Liver (tissue), 9 donors: ENCODE results near the gene ISCA2. TPM values are rescaled to one million over a fixed set of nuclear protein-coding genes. Genes with fewer than 3 reads are reported as not detected.

Experiments
- DNase-seq: peaks from one replicate; pipeline ENCODE4 v3.0.0-alpha.2; 2017; ENCODE audit warnings: low spot score
- H3K27ac ChIP-seq, 2 donors: one replicate each; pipeline ENCODE4 v1.7.0; 2013; ENCODE audit warnings: inconsistent platforms in 2 of 2, low read length in 2 of 2, control low read depth in 1 of 2, low read depth in 1 of 2, mild to moderate bottlenecking in 1 of 2
- H3K27me3 ChIP-seq, 4 donors: one replicate each; pipeline versions ENCODE4 v1.6.1 to v1.7.0; 2013; ENCODE audit warnings: low read length in 3 of 4, inconsistent platforms in 1 of 4, mild to moderate bottlenecking in 1 of 4, moderate library complexity in 1 of 4; ENCODE audit not compliant: control insufficient read depth in 4 of 4, insufficient read depth in 4 of 4
- H3K36me3 ChIP-seq, 4 donors: one replicate each; pipeline versions ENCODE4 v1.6.1 to v1.7.0; 2013; ENCODE audit warnings: low read length in 3 of 4, mild to moderate bottlenecking in 3 of 4, low read depth in 1 of 4, moderate library complexity in 1 of 4; ENCODE audit not compliant: control insufficient read depth in 4 of 4, insufficient read depth in 3 of 4
- H3K4me1 ChIP-seq, 4 donors: one replicate each; pipeline versions ENCODE4 v1.6.1 to v1.7.0; 2013; ENCODE audit warnings: low read length in 3 of 4, mild to moderate bottlenecking in 3 of 4, moderate library complexity in 1 of 4; ENCODE audit not compliant: control insufficient read depth in 4 of 4, insufficient read depth in 4 of 4
- H3K4me3 ChIP-seq, 3 donors: one replicate each; pipeline versions ENCODE4 v1.6.1 to v1.7.0; 2013; ENCODE audit warnings: low read length in 3 of 3, control low read depth in 1 of 3, low read depth in 1 of 3, mild to moderate bottlenecking in 1 of 3
- H3K9ac ChIP-seq, 2 donors: one replicate each; pipeline ENCODE4 v1.7.0; 2013; ENCODE audit warnings: low read length in 2 of 2, mild to moderate bottlenecking in 2 of 2, moderate library complexity in 2 of 2, control low read depth in 1 of 2, low read depth in 1 of 2
- H3K9me3 ChIP-seq, 4 donors: one replicate each; pipeline versions ENCODE4 v1.6.1 to v1.7.0; 2013; ENCODE audit warnings: low read length in 3 of 4; ENCODE audit not compliant: control insufficient read depth in 4 of 4
- EGR1 ChIP-seq, 2 donors: IDR thresholded peaks; 2 replicates each; pipeline ENCODE4 v1.6.1; 2016 to 2018; ENCODE audit warnings: antibody characterized with exemption in 2 of 2, low read depth in 2 of 2
- FOXA1 ChIP-seq: IDR thresholded peaks from 2 replicates; pipeline ENCODE4 v1.6.1; 2016; ENCODE audit warnings: antibody characterized with exemption
- FOXA2 ChIP-seq: IDR thresholded peaks from 2 replicates; pipeline ENCODE4 v1.6.1; 2016; ENCODE audit warnings: antibody characterized with exemption
- GABPA ChIP-seq, 2 donors: IDR thresholded peaks in 1 of 2; conservative IDR thresholded peaks in 1 of 2; 2 replicates each; pipeline ENCODE4 v1.6.1; 2016; ENCODE audit warnings: antibody characterized with exemption in 2 of 2, mild to moderate bottlenecking in 1 of 2, moderate library complexity in 1 of 2
- HNF4A ChIP-seq, 2 donors: conservative IDR thresholded peaks; 2 replicates each; pipeline ENCODE4 v1.6.1; 2016; ENCODE audit warnings: antibody characterized with exemption in 2 of 2, mild to moderate bottlenecking in 2 of 2
- HNF4G ChIP-seq: IDR thresholded peaks from 2 replicates; pipeline ENCODE4 v1.6.1; 2016; ENCODE audit warnings: antibody characterized with exemption
- JUND ChIP-seq, 2 donors: IDR thresholded peaks; 2 replicates each; pipeline ENCODE4 v1.6.1; 2016; ENCODE audit warnings: antibody characterized with exemption in 2 of 2
- NR2F2 ChIP-seq: IDR thresholded peaks from 2 replicates; pipeline ENCODE4 v1.6.1; 2016; ENCODE audit warnings: antibody characterized with exemption
- RAD21 ChIP-seq, 2 donors: IDR thresholded peaks; 2 replicates each; pipeline ENCODE4 v1.6.1; 2016; ENCODE audit warnings: antibody characterized with exemption in 2 of 2, mild to moderate bottlenecking in 2 of 2
- RXRA ChIP-seq, 2 donors: IDR thresholded peaks; 2 replicates each; pipeline ENCODE4 v1.6.1; 2017 to 2018; ENCODE audit warnings: antibody characterized with exemption in 2 of 2, mild to moderate bottlenecking in 1 of 2
- SP1 ChIP-seq: IDR thresholded peaks from 2 replicates; pipeline ENCODE4 v1.6.1; 2018; ENCODE audit warnings: antibody characterized with exemption, mild to moderate bottlenecking
- TAF1 ChIP-seq: conservative IDR thresholded peaks from 2 replicates; pipeline ENCODE4 v1.6.1; 2016; ENCODE audit warnings: antibody characterized with exemption, mild to moderate bottlenecking
- YY1 ChIP-seq: IDR thresholded peaks from 2 replicates; pipeline ENCODE4 v1.6.1; 2016; ENCODE audit warnings: antibody characterized with exemption, mild to moderate bottlenecking
- WGBS: extraction: QIAGEN DNeasy Blood & Tissue Kit; methylation state at CpG from one replicate; pipeline ENCODE4 v1.1.7; 2013; 5-methylcytosine and 5-hydroxymethylcytosine counted together
- polyA plus RNA-seq, 2 donors: library from polyadenylated mRNA; stranded (reverse) in 1 of 2; unstranded in 1 of 2; fragments of 200-250 nt in 1 of 2; fragments of >200 nt in 1 of 2; fragmentation: Nextera tagmentation in 1 of 2; extraction: Ambion mirVana in 1 of 2; gene quantifications; one replicate each; pipeline versions ENCODE4 v1.2.1 to v1.2.3, GENCODE V29; 2013 to 2015
- total RNA-seq, 2 donors: library from RNA; depleted of rRNA; stranded (reverse); fragments of >200 nt; gene quantifications; one replicate each; pipeline ENCODE4 v1.2.3, GENCODE V29; 2014
- TF ChIP-seq, protein P1 (sequence below): IDR thresholded peaks from 2 replicates; pipeline ENCODE4 v1.6.1; 2016; ENCODE audit warnings: antibody characterized with exemption, mild to moderate bottlenecking
- TF ChIP-seq, protein P2 (sequence below): IDR thresholded peaks from 2 replicates; pipeline ENCODE4 v1.6.1; 2016; ENCODE audit warnings: antibody characterized with exemption
- TF ChIP-seq, protein P3 (sequence below): IDR thresholded peaks from 2 replicates; pipeline ENCODE4 v1.6.1; 2016; ENCODE audit warnings: antibody characterized with exemption
- TF ChIP-seq, protein P4 (sequence below): IDR thresholded peaks from 2 replicates; pipeline ENCODE4 v1.6.1; 2016; ENCODE audit warnings: antibody characterized with exemption
- TF ChIP-seq, protein P5 (sequence below): fragments of 150-350 bp; IDR thresholded peaks from 2 replicates; pipeline ENCODE4 v1.5.1; 2017; ENCODE audit warnings: improper control_type of control experiment, low read depth, low read length; ENCODE audit not compliant: missing input control
- donor health status: healthy.
- donor health status: healthy.
- donor health status: healthy.
- donor health status: healthy.
- donor health status: healthy.

Gene ISCA2
- total and polyA plus RNA-seq, 4 donors: 7.1 to 35.3 (median 15.8) TPM

DNA sequence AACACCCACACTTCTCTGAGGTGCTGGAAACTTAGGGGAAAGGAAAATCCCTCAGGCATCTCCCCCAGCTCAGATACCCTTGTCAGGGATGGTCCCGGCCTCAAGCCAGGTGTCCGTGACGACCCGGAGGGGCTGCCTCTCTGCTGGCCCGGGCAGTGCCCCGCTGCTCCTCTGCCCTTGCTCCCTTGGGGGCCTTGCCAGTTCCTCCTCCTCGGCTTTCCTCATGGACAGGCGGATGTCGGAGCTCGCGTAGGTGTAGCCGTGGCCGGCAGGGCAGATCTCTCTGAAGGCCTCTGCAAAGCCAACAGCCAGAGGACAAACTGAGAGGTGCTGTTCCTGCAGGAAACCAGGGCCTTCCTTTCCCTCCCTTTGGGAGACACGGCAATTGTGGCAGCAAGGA, 34.8 kb downstream of the ISCA2 start:
- TF ChIP-seq RXRA (IDR thresholded peaks at IDR 0.05) (no peak), YY1 (no peak), EGR1 (IDR thresholded peaks at IDR 0.05; ENCODE audit: low read depth in 2 of 2) (no peak), SP1 (no peak), RAD21 (IDR thresholded peaks at IDR 0.05) (no peak), FOXA2 (no peak), FOXA1 (no peak), NR2F2 (no peak), HNF4G (no peak), HNF4A (conservative IDR thresholded peaks at IDR 0.05) (no peak), JUND (IDR thresholded peaks at IDR 0.05) (no peak), GABPA (IDR thresholded peaks at IDR 0.05 in 1 of 2, conservative IDR thresholded peaks at IDR 0.05 in 1 of 2) (no peak), TAF1 (no peak)
- TF ChIP-seq, protein P1, sequence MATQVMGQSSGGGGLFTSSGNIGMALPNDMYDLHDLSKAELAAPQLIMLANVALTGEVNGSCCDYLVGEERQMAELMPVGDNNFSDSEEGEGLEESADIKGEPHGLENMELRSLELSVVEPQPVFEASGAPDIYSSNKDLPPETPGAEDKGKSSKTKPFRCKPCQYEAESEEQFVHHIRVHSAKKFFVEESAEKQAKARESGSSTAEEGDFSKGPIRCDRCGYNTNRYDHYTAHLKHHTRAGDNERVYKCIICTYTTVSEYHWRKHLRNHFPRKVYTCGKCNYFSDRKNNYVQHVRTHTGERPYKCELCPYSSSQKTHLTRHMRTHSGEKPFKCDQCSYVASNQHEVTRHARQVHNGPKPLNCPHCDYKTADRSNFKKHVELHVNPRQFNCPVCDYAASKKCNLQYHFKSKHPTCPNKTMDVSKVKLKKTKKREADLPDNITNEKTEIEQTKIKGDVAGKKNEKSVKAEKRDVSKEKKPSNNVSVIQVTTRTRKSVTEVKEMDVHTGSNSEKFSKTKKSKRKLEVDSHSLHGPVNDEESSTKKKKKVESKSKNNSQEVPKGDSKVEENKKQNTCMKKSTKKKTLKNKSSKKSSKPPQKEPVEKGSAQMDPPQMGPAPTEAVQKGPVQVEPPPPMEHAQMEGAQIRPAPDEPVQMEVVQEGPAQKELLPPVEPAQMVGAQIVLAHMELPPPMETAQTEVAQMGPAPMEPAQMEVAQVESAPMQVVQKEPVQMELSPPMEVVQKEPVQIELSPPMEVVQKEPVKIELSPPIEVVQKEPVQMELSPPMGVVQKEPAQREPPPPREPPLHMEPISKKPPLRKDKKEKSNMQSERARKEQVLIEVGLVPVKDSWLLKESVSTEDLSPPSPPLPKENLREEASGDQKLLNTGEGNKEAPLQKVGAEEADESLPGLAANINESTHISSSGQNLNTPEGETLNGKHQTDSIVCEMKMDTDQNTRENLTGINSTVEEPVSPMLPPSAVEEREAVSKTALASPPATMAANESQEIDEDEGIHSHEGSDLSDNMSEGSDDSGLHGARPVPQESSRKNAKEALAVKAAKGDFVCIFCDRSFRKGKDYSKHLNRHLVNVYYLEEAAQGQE: no peak
- TF ChIP-seq, protein P2, sequence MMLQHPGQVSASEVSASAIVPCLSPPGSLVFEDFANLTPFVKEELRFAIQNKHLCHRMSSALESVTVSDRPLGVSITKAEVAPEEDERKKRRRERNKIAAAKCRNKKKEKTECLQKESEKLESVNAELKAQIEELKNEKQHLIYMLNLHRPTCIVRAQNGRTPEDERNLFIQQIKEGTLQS: no peak
- TF ChIP-seq, protein P3, sequence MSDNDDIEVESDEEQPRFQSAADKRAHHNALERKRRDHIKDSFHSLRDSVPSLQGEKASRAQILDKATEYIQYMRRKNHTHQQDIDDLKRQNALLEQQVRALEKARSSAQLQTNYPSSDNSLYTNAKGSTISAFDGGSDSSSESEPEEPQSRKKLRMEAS: no peak
- TF ChIP-seq, protein P4, sequence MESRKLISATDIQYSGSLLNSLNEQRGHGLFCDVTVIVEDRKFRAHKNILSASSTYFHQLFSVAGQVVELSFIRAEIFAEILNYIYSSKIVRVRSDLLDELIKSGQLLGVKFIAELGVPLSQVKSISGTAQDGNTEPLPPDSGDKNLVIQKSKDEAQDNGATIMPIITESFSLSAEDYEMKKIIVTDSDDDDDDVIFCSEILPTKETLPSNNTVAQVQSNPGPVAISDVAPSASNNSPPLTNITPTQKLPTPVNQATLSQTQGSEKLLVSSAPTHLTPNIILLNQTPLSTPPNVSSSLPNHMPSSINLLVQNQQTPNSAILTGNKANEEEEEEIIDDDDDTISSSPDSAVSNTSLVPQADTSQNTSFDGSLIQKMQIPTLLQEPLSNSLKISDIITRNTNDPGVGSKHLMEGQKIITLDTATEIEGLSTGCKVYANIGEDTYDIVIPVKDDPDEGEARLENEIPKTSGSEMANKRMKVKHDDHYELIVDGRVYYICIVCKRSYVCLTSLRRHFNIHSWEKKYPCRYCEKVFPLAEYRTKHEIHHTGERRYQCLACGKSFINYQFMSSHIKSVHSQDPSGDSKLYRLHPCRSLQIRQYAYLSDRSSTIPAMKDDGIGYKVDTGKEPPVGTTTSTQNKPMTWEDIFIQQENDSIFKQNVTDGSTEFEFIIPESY: no peak
- TF ChIP-seq, protein P5, sequence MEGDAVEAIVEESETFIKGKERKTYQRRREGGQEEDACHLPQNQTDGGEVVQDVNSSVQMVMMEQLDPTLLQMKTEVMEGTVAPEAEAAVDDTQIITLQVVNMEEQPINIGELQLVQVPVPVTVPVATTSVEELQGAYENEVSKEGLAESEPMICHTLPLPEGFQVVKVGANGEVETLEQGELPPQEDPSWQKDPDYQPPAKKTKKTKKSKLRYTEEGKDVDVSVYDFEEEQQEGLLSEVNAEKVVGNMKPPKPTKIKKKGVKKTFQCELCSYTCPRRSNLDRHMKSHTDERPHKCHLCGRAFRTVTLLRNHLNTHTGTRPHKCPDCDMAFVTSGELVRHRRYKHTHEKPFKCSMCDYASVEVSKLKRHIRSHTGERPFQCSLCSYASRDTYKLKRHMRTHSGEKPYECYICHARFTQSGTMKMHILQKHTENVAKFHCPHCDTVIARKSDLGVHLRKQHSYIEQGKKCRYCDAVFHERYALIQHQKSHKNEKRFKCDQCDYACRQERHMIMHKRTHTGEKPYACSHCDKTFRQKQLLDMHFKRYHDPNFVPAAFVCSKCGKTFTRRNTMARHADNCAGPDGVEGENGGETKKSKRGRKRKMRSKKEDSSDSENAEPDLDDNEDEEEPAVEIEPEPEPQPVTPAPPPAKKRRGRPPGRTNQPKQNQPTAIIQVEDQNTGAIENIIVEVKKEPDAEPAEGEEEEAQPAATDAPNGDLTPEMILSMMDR: no peak
- no peaks in the 10 kb centered on the region for H3K27me3 ChIP-seq
- H3K4me3 ChIP-seq: no peak overlapping the region
- H3K36me3 ChIP-seq: no peaks in the 10 kb centered on the region
- no peak for DNase-seq
- H3K27ac ChIP-seq: no peak overlapping the region
- H3K4me1 ChIP-seq: no peaks in the 10 kb centered on the region
- WGBS: 91% methylated on average over 14 of the region's 14 CpGs
- H3K9me3 ChIP-seq: no peaks in the 10 kb centered on the region
- H3K9ac ChIP-seq: no peak overlapping the region
